DND-41 (cell line): ENCODE results near the gene AGAP1.

Experiments used
- ATAC-seq: fragments of 200-7000 bp; cut with Tn5 transposase; 3 replicates; pipeline ENCODE4 v1.9.1; 2021; ENCODE audit warnings: low read depth; ENCODE audit not compliant: insufficient read depth
- DNase-seq: peaks from one replicate; pipeline ENCODE4 v3.0.0-alpha.2; 2020
- H2AFZ ChIP-seq: 2 replicates; pipeline ENCODE4 v1.6.0; 2012; ENCODE audit warnings: low read depth, low read length
- H3K27ac ChIP-seq: 2 replicates; pipeline ENCODE4 v1.5.1; 2012; ENCODE audit warnings: low read length, inconsistent platforms
- H3K27me3 ChIP-seq: fragments of 200-600 bp; sonication (generic); 2 replicates; pipeline ENCODE4 v1.6.0; 2012; ENCODE audit warnings: low read length, mild to moderate bottlenecking, inconsistent platforms; ENCODE audit not compliant: insufficient read depth, poor library complexity
- H3K36me3 ChIP-seq: 2 replicates; pipeline ENCODE4 v1.5.1; 2012; ENCODE audit warnings: low read length, inconsistent platforms; ENCODE audit not compliant: insufficient read depth
- H3K4me1 ChIP-seq: 2 replicates; pipeline ENCODE4 v1.5.1; 2012; ENCODE audit warnings: mild to moderate bottlenecking, low read length; ENCODE audit not compliant: insufficient read depth
- H3K4me2 ChIP-seq: 2 replicates; pipeline ENCODE4 v1.6.0; 2012; ENCODE audit warnings: mild to moderate bottlenecking, moderate library complexity, low read length, inconsistent platforms; ENCODE audit not compliant: insufficient read depth
- H3K4me3 ChIP-seq, 2 experiments: fragments of 200-600 bp in 1 of 2; shearing (Covaris generic) in 1 of 2; 2 replicates each; pipeline ENCODE4 v1.5.1; 2012 to 2016; ENCODE audit warnings: inconsistent platforms in 2 of 2, low read length in 2 of 2, mild to moderate bottlenecking in 2 of 2, low read depth in 1 of 2, moderate library complexity in 1 of 2
- H3K79me2 ChIP-seq: 2 replicates; pipeline ENCODE4 v1.6.0; 2012; ENCODE audit warnings: low read length, inconsistent platforms; ENCODE audit not compliant: insufficient read depth
- H3K9ac ChIP-seq: 2 replicates; pipeline ENCODE4 v1.6.0; 2012; ENCODE audit warnings: low read depth, mild to moderate bottlenecking, inconsistent platforms, low read length, moderate library complexity
- H3K9me3 ChIP-seq: 2 replicates; pipeline ENCODE4 v1.5.1; 2012; ENCODE audit warnings: low read length, moderate library complexity, mild to moderate bottlenecking, inconsistent platforms; ENCODE audit not compliant: insufficient read depth, severe bottlenecking
- H4K20me1 ChIP-seq: 2 replicates; pipeline ENCODE4 v1.6.0; 2012; ENCODE audit warnings: low read length; ENCODE audit not compliant: insufficient read depth
- EZH2 ChIP-seq: IDR thresholded peaks from 3 replicates; pipeline ENCODE4 v1.6.1; 2012; ENCODE audit warnings: borderline replicate concordance, low read depth, mild to moderate bottlenecking, moderate library complexity, low read length, inconsistent platforms; ENCODE audit not compliant: severe bottlenecking
- TF ChIP-seq, protein P1 (sequence below): IDR thresholded peaks from 2 replicates; pipeline ENCODE4 v1.5.1; 2012; ENCODE audit warnings: borderline replicate concordance, low read length, moderate library complexity, mild to moderate bottlenecking; ENCODE audit not compliant: poor library complexity, severe bottlenecking; ENCODE audit errors: extremely low read depth

AGAP1 gene

DNA sequence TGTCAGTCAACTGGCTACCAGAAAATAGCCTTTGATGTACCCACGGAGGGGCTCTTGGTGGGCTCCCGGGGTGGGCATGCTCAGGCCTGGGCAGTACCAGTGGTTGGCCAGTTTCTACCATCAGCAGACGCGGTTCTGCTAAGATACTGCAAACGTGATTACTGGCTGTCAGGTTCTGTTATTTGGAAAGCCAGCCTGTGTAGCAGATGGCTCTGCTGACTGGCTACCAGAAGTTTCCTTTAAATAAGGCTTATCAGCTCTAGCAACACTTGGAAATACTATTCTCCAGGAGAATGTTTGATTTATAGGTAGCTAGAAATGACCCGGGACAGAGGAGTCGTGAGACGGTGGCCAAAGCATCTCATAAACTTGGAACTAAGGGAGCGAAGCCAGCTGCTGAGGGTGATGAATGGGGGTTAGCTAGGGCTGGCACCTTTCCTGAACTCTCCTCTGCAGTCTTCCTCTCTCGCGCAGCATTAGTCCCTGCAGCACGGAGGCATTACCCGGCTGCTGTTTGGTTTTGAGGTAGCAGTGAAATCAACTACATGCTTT is 171.9 kb downstream of the AGAP1 start:
- peaks cover 21% of the 10 kb centered on the region for H3K4me1 ChIP-seq
- no peaks in the 10 kb centered on the region for H3K36me3 ChIP-seq
- H3K9me3 ChIP-seq = no peaks in the 10 kb centered on the region
- no peaks in the 10 kb centered on the region; the same call in 1 of the 2 replicates for H3K79me2 ChIP-seq
- H2AFZ ChIP-seq = peak overlapping the region; percentile 77
- peak overlapping the region in 1 of 2 experiments; percentile 42; a peak in 1 of 4 replicates for H3K4me3 ChIP-seq
- no peak overlapping the region for H3K27ac ChIP-seq
- H3K4me2 ChIP-seq = peak overlapping the region; percentile 52
- H4K20me1 ChIP-seq = no peaks in the 10 kb centered on the region
- no peaks in the 10 kb centered on the region for H3K27me3 ChIP-seq
- DNase-seq (no peak), ATAC-seq (no peak)
- peak overlapping the region; percentile 34; the same call in 1 of the 2 replicates for H3K9ac ChIP-seq
- TF ChIP-seq, protein P1, sequence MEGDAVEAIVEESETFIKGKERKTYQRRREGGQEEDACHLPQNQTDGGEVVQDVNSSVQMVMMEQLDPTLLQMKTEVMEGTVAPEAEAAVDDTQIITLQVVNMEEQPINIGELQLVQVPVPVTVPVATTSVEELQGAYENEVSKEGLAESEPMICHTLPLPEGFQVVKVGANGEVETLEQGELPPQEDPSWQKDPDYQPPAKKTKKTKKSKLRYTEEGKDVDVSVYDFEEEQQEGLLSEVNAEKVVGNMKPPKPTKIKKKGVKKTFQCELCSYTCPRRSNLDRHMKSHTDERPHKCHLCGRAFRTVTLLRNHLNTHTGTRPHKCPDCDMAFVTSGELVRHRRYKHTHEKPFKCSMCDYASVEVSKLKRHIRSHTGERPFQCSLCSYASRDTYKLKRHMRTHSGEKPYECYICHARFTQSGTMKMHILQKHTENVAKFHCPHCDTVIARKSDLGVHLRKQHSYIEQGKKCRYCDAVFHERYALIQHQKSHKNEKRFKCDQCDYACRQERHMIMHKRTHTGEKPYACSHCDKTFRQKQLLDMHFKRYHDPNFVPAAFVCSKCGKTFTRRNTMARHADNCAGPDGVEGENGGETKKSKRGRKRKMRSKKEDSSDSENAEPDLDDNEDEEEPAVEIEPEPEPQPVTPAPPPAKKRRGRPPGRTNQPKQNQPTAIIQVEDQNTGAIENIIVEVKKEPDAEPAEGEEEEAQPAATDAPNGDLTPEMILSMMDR = no peak
- no peak for TF ChIP-seq EZH2

DNA sequence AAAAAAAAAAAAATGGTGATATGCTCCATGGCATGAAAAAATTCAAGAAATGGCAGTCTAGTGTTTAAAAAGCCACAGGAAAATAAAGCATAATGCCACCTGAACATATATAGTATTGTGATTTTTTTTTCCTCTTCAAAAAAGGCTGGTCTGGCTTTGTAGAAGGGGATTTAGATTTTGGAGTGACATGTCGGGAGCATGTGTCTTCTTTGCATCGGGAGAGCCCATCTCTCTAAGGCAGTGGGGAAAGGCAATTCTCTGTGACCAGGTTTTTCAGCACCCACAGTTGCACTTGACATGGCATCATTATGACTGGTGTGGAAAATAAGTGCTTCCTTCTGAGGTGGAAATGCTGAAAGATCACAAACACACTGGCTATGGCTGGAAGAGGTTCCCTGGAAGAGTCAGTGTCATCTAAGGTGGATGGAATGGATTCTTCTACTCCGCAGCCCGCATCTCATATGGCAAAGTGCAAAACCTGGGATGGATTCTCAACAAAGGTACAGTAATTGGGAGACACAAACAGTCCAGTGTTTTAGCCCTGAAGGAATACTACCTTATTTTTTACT is 172.5 kb downstream of the AGAP1 start:
- H3K36me3 ChIP-seq = no peaks in the 10 kb centered on the region
- DNase-seq = peak; percentile 64
- H3K4me3 ChIP-seq = peak overlapping the region in 1 of 2 experiments; percentile 42; a peak in 2 of 4 replicates
- H3K9me3 ChIP-seq = no peaks in the 10 kb centered on the region
- no peaks in the 10 kb centered on the region; the same call in 1 of the 2 replicates for H3K79me2 ChIP-seq
- no peaks in the 10 kb centered on the region for H3K27me3 ChIP-seq
- peak; percentile 76 for ATAC-seq
- peak overlapping the region; percentile 75 for H3K27ac ChIP-seq
- peak overlapping the region; percentile 52 for H3K4me2 ChIP-seq
- TF ChIP-seq, protein P1 = no peak
- TF ChIP-seq EZH2 = no peak
- no peaks in the 10 kb centered on the region for H4K20me1 ChIP-seq
- H3K9ac ChIP-seq = peak overlapping the region; percentile 34
- H2AFZ ChIP-seq = peak overlapping the region; percentile 77
- peaks cover 25% of the 10 kb centered on the region for H3K4me1 ChIP-seq

DNA sequence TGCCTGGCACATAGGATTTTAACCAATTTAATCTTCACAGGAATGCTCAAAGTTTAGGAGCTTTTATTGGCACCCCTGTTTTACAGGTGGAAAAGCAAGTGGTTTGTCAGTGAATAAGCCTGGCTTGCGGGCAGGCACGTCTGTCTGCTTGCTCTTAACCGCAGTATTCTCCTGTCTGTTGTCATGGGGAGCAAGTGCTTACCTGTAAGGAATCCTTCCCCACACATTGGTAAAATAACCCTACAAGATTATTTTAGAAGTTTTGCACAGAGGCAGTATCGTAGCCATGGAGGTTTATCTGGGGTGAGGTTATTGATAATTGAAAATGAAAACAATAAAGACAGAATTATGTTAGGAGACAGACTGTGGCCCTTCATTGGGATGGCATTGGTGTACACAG is 174.9 kb downstream of the AGAP1 start:
- Histone ChIP-seq H3K4me2 (peak overlapping the region; percentile 65; the same call in 1 of the 2 replicates), H3K27ac (no peak overlapping the region), H3K36me3 (no peaks in the 10 kb centered on the region), H3K4me3 (peak overlapping the region in 1 of 2 experiments; percentile 55; a peak in 2 of 4 replicates), H2AFZ (peak overlapping the region; percentile 74), H3K9me3 (no peaks in the 10 kb centered on the region), H3K79me2 (peaks cover under 1% of the 10 kb centered on the region), H4K20me1 (peaks cover 6% of the 10 kb centered on the region; the same call in 1 of the 2 replicates), H3K27me3 (no peaks in the 10 kb centered on the region), H3K9ac (peak overlapping the region; percentile 40), H3K4me1 (peaks cover 43% of the 10 kb centered on the region)
- TF ChIP-seq, protein P1 = no peak
- TF ChIP-seq EZH2 = no peak
- ATAC-seq = no peak
- no peak for DNase-seq
